Measurements from ENCODE around the gene SRR.
"Not testable (repeated sequence)": the region's sequence is repeated elsewhere in the genome, so short reads cannot be mapped to it uniquely, and the experiment has no call there.

Gene SRR, protein sequence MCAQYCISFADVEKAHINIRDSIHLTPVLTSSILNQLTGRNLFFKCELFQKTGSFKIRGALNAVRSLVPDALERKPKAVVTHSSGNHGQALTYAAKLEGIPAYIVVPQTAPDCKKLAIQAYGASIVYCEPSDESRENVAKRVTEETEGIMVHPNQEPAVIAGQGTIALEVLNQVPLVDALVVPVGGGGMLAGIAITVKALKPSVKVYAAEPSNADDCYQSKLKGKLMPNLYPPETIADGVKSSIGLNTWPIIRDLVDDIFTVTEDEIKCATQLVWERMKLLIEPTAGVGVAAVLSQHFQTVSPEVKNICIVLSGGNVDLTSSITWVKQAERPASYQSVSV

DNA sequence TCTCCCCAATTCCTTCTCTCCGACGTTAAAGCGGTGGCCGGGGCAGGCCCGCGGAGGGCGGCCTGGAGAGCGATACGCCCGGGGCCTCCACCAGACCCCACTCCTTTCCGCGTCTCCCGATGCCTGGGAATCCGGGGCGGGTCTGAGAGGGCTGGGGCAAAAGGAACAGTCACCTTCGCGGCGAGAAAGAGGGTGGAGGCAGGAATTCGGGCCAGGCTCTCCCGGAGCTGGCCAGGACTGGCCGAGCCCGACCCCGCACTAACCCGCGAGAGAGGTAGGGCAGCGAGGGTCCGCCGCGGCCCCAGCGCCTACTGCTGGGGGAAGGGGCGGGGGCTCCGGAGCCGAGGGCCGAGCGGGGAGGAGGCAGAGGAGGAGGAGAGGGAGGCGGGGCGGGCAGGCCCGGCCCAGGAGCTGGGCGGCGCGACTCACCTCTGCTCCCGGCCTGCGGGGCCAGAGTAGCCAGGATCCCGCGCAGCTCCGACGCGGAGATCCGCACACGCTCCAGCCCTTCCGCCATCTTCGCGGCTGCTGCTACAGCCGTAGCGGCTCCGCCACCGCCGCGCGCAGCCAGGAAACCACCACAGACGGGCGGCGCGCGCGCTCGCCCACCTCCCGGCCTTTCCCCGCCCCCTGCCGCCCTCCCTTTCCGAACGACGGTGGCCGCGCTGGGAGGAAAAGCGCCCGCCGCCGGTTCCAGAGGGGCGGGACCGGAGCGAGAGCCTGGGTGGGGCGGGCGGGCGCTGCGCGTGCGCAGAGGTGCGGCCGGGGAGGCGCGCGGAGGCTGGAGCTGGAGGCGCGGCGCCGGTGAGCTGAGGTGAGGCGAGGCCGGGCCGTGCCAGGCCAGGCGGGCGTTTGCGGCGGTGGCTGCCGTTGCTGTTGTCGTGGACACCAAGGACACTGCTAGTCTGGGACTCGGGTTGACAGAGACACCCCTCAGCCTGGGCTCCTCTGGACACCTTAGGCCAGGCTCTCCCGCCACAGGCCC lies at the start of gene SRR, which contains the start of gene SMG6:
TSS of gene SRR (plus strand) at position 747 of the 985 bp plus-strand sequence. CDS start 11,611 bp downstream, outside the sequence.
TSS of gene SMG6 (minus strand) at position 582 of the 985 bp plus-strand sequence. CDS start at position 517, 65 bp downstream.
- peak; percentile 80 for DNase-seq (ENCODE audit: low spot score)

DNA sequence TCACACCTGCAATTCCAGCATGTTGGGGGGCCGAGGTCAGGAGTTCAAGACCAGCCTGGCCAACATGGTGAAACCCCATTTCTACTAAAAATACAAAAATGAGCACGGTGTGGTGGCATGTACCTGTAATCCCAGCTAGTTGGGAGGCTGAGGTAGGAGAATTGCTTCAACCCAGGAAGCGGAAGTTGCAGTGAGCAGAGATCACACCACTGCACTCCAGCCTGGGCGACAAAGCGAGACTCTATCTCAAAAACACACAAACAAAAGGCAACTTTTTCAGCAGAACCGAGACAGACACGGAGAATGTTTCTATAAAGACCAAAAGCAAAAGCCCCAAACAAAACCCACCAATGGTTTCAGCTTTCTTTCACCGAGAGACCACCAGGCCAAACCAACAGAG lies 44.9 kb upstream of the SRR start:
- not testable (repeated sequence) for DNase-seq (ENCODE audit: low spot score)

GRCh38 chr17:2259769-2260536 lies 43.8 kb upstream of the SRR start:
- DNase-seq (ENCODE audit: low spot score): no peak

GRCh38 chr17:2262135-2262587 lies 41.6 kb upstream of the SRR start:
- DNase-seq (ENCODE audit: low spot score): no peak

- DNase-seq (ENCODE audit: low spot score): no peak
These were observed 40.3 kb upstream of the SRR start for GRCh38 chr17:2263183-2264066.

- no peak for DNase-seq (ENCODE audit: low spot score)
These were observed 39.5 kb upstream of the SRR start for GRCh38 chr17:2264067-2264860.

- not testable (repeated sequence) for DNase-seq (ENCODE audit: low spot score)
These were observed 38.6 kb upstream of the SRR start for GRCh38 chr17:2265166-2265565.

DNA sequence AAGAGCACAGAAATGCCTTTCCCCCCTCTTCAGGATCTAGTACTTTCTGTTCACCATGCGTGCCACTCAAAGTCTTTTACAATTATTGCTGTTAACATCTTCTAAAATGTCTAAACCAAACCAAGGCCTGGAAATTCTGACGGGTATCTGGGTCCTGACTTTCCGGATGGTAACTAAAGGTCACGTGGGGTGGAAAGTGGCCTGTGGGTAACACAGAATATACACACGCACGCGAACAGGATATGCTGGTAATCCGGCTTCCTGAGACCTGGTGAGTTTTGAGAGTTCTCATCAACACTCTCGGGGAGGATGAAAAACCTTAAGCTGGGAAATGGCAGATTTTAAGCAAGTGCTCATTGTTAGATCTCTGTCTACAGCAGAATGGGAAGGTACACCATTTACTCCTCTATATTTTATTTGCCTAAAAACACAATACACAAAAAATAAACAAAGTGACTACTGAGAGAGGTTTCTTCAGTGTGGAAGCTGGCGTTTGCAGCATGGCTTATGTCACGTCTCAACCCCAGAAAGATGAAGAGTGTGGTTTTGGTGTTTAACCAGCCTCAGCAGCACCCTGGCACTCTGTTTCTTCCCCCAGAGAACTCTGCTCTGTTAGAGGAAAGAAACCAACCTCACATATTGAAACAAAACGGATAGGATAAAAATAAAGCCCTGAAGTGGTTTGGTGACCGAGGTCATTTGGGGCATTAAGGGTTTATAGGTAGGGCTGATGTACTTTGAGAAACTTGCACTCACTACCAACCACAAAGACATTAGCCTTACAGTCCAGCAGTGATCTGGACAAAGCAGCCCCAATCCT lies 37.5 kb upstream of the SRR start:
- DNase-seq (ENCODE audit: low spot score): no peak

DNA sequence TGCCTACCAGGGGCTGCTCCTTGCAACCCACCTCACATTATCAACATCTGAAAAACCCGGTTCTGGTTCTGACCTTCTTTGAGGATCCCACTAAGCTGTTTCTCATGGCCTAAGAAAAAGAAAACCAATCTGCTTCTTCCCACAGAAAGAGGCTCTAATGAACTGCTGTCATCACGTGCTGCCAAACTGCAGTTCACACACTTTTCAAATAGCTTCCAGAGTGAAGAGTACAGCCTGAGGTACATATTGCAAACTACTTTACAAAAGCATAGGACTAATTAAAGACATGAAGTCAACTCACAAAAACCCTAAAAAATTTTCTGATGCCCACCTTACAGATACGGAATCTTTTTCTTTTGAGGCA lies 36.9 kb upstream of the SRR start:
- no peak for DNase-seq (ENCODE audit: low spot score)

DNA sequence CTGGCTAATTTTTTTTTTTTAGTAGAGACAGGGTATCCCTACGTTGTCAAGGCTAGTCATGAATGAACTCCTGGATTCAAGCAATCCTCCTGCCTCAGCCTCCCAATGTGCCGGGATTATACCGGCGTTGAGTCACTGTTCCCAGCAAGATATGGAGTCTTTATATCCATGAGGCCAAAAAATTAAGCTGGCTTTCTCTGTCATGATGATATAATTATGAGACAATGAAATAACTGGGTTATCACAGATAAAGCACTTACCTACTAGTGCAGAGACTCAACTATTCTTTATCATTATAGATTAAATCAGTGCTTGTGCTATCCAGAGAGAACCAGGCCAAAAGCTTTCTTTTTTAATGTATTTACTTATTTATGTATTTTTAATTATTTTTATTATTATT lies 36.4 kb upstream of the SRR start:
- DNase-seq (ENCODE audit: low spot score): no peak

GRCh38 chr17:2271985-2272702 lies 31.6 kb upstream of the SRR start:
- no peak for DNase-seq (ENCODE audit: low spot score)

DNA sequence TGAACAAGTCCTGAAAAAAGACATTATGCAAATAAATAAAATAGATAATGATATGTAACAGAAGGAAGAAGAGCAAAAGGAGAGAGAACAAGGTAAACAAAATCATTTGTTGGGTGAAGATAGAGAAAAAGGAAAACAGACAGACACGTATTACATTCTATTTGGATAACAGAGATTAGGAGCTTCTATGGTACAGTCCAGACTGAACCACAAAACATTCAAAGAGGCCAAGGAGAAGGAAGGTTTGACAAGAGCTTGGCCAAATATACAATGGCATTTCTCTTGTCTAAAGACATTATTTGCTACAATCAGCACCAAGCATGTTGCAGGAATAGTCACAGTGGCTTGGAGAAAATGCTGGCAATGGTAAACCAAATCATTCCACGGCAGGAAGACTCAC lies 29.3 kb upstream of the SRR start:
- DNase-seq (ENCODE audit: low spot score): no peak

GRCh38 chr17:2275722-2276121 lies 28.0 kb upstream of the SRR start:
- no peak for DNase-seq (ENCODE audit: low spot score)

- no peak for DNase-seq (ENCODE audit: low spot score)
These were observed 26.1 kb upstream of the SRR start for GRCh38 chr17:2277429-2278170.

- DNase-seq (ENCODE audit: low spot score): no peak
These were observed 24.0 kb upstream of the SRR start for GRCh38 chr17:2279707-2280106.

DNA sequence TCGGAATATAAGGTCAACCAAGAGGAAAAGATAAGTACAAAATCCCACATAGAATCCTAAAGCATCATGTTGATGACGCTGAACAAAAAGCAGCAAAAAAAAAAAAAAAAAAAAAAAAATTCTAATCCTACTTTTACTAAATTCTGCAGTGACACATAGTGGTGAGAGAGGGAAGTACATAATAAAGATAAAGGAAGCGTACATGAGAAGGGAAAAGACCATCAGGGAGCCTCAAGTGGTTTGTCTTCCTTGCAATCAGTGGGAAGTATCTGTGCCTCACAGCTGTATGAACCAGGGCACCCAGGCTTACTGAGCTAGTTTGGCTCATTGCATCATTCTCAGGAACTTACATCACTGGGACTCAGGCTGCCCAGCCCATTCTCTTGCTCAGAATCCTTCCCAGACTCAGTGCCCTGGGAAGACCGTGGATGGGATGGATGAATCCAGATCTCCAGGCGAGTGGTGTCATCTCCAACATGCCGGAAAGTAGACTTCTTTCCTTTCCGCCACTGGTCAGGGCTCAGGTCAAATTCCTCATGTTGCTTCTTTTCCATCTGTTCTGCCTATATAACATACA lies 21.4 kb upstream of the SRR start:
- peak; percentile 62 for DNase-seq (ENCODE audit: low spot score)

- no peak for DNase-seq (ENCODE audit: low spot score)
These were observed 20.4 kb upstream of the SRR start for GRCh38 chr17:2283302-2283701.
